GM21447 (cell line): ENCODE data around the gene HMCN2.

ENCODE experiments used
- ATAC-seq: cut with Tn5 transposase; IDR thresholded peaks from one replicate; pipeline ENCODE4 v1.9.1; 2021; ENCODE audit not compliant: unreplicated experiment

The HMCN2 gene

GRCh38 chr9:130360672-130361071 lies 95.1 kb downstream of the HMCN2 start:
- ATAC-seq = no peak

DNA sequence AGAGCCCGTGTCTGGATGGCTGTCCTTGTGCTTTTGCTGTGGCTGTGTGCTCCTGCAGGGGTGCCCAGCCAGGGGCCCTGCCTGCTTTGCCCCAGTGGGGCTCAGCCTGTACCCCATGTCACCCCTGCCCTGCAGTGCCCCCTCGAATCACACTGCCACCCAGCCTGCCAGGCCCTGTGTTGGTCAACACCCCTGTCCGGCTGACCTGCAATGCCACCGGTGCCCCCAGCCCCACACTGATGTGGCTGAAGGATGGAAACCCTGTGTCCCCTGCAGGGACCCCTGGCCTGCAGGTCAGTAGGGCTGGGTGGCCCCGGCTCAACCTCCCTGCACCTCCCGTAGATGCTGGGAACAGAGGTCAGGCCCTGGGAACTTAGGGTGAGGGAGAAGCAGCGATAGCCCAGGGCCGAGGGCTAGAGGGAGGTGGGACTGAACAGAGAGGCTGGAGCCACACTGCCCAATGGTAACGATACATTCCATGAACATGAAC lies 96.4 kb downstream of the HMCN2 start:
- no peak for ATAC-seq

DNA sequence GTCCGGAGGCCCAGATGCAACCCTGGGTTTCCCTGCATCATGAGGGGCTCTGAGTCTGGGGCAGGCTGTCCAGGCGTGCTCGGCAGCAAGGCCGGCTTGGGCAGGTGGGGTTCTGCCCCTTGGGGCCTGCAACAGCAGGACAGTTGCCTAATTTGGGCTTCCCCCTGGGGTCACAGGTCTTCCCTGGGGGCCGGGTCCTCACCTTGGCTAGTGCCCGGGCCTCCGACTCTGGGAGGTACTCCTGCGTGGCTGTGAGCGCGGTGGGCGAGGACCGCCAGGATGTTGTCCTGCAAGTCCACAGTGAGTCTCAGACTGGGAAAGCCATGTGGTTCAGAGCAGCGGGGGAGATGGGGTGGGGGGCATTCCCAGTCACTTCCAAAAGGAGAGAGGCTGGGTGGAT lies 97.1 kb downstream of the HMCN2 start:
- ATAC-seq = no peak

DNA sequence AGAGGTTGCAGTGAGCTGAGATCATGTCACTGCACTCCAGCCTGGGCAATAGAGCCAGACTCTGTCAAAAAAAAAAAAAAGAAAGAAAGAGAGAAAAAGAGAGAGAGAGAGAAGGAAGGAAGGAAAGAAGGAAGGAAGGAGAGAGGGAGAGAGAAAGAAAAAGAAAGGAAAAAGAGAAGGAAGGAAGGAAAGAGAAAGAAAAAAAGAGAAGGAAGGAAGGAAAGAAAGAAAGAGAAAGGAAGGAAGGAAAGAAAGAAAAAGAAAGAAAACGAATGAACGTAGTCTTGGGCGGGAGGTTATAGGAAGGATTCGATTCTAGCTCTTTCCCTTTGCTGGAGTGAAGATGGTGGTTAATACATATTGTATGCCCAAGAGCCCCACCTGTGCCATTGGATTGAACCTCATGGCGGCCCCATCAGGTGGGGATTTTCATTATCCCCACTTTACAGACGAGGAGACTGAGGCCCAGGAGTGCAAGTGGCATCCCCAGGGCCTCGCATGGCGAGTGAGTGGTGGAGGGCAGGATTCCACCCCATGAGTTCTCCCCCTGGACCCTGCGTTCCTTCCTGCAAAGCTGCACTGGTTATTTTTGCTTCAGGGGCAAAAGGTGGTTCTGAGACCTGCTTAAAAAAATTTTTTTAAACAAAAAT lies 98.3 kb downstream of the HMCN2 start:
- ATAC-seq = no peak

- ATAC-seq = no peak
Measured at GRCh38 chr9:130364619-130365322, 99.2 kb downstream of the HMCN2 start.

- ATAC-seq = no peak
Measured at GRCh38 chr9:130365323-130365721, 99.8 kb downstream of the HMCN2 start.

- no peak for ATAC-seq
Measured at GRCh38 chr9:130366072-130366471, 100.5 kb downstream of the HMCN2 start.

DNA sequence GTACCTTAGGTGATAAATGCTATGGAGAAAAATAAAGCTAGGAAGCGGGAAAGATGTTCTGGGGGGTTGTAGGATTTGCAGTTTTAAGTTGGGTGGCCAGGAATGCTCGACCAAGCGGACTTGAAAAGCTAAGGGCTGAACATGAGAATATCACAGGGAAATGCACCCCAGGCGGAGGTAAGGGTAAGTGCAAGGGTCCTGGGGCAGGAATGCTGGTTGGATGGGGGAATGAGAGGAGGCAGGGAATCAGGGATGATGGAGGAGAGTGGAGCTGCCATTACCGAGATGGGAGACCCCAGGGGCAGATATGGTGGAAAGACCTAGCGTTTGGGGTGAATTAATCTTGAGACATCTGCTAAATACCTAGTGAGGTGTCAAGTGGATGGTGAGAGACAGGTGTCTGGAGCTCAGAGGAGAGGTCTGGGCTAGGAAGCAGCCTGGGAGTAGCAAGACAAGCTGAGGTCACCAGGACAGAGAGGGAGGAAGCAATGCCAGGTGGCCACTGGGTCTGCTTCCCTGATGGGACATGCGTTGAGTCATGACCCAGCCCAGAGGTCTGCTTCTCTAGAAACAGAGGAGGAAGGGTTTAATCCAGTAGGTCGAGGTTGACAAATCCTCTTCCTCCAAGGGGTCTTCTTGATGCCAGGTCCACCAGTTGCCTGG lies 101.5 kb downstream of the HMCN2 start:
- no peak for ATAC-seq

DNA sequence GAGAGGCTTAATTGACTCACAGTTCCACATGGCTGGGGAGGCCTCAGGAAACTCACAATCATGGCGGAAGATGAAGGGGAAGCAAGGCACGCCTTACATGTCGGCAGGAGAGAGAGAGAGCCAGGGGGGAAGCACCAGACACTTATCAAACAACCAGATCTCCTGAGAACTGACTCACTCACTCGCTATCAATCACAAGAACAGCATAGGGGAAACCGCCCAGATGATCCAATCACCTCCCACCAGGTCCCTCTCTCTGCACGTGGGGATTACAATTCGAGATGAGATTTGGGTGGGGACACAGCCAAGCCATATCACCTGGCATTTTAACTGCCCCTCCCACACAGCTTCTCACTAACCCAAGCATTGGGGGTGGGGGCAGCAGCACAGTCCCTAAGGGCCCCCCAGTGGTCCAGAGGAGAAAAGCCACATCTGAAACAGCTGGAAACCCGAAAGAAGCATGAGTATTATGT lies 103.1 kb downstream of the HMCN2 start:
- ATAC-seq = no peak

- no peak for ATAC-seq
Measured at GRCh38 chr9:130370226-130370625, 104.7 kb downstream of the HMCN2 start.

DNA sequence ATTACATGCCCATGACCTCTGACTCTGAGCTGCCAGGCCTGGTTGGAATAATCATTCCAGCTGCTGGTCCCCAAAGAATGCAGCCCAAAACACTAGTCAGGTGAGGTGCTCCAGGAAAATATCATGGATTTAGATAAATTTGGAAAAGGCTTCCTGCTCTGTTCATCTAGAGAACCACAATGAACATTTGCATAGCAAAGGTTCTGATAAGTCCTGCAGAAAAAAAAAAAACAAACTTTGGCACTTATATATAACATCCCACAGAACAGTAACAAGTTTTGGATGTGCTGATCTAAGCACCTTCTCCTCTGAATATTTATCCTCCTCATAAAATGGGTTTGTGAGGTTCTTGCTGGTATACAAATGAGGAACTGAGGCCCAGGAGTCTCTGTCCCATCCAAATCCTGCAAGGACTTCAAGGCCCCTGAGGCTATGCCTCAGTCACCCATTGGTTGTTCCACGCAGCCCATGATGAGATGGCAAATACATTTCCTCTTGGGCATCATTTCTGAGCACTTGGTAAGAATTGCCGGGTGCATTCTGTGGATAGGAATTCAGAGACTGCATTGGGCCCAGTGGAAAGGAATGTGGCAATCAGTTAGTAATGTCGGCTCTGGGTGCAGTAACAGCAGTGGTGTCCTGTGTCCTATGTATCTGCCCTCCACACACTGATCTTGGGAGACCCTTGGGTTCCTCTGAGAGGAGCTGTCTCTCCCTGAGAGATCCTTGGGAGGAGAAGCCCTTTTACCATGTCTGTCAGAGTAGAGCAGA lies 105.8 kb downstream of the HMCN2 start:
- ATAC-seq = no peak

- ATAC-seq = no peak
Measured at GRCh38 chr9:130372057-130372456, 106.5 kb downstream of the HMCN2 start.

DNA sequence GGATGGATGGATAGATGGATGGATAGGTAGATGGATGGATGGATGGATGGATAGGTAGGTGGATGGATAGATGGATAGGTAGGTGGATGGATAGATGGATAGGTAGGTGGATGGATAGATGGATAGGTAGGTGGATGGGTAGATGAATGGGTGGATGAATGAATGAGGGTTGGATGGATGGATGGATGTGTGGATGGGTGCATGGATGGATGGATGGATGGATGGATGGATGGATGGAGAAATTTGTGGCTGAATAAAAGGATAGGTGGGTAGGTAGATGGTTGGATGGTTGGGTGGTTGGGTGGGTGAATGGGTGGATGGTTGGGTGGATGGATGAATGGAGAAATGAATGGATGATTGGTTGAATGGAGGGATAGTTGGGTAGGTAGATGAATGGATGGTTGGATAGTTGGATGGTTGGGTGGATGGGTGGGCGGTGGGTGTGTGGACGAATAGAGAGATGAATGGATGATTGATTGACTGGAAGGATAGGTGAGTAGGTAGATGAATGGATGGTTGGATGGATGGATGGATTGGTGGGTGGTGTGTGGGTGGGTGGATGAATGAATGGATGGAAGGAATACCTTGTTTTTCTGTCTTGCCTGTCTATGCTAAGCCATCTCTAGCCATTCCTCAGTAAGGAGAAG lies 108.2 kb downstream of the HMCN2 start:
- ATAC-seq = no peak

GRCh38 chr9:130377612-130378011 lies 112.1 kb downstream of the HMCN2 start:
- ATAC-seq = no peak

- no peak for ATAC-seq
Measured at GRCh38 chr9:130378875-130379648, 113.5 kb downstream of the HMCN2 start.

DNA sequence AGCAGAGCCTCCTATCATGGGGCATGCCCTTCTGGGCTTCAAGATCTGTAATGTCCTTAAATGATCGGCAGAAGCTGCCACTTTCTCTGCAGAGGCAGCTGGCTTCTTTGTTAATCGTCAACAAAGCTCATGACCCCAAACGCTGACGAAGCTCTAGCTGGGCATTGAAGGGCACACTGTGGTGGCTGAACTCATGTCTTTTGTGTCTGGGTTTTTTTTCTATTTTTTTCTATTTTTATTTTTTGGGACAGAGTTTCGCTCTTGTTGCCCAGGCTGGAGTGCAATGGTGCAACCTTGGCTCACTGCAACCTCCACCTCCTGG lies 114.0 kb downstream of the HMCN2 start:
- ATAC-seq = no peak

DNA sequence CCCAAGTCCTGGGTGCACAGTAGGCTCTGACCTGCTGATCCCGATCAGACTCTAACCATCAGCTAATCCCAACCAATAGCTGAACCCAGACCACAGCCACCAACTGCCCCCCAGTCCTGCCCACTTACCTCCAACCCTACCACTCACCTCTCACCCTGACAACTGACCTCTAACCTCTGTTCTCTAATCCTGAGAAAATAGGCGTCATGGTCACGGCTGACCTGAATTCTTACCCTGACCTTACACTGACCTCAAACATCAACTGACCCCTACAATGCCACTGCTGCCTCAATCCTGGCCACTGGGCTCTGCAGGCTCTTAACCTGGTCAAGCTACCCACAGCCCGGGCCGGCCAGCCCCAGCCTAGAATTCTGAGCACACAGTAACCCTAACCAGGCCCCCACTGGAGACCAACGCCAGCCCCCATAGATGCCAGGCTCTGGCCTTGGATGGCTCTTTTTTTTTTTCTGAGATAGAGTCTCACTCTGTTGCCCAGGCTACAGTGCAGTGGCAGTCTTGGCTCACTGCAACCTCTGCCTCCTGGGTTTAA lies 115.4 kb downstream of the HMCN2 start:
- ATAC-seq = no peak

DNA sequence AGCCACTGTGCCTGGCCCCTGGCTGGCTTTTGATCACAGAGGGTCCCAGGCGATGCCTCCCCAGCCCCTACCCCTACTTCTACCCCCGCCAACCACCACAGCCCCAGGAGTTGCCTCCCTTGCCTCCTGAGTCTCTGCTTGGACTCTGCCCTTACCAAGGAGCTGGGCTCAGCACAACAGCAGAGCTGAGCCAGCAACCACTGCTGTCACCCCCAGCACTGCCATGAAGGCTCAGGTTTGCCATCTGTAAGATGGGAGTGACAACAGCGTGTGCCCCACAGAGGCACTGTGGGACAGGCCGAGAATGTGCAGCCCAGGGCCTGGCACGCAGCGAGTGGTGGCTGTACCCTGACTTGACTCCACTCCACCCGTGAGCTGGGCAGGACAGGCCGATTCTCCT lies 116.1 kb downstream of the HMCN2 start:
- no peak for ATAC-seq

DNA sequence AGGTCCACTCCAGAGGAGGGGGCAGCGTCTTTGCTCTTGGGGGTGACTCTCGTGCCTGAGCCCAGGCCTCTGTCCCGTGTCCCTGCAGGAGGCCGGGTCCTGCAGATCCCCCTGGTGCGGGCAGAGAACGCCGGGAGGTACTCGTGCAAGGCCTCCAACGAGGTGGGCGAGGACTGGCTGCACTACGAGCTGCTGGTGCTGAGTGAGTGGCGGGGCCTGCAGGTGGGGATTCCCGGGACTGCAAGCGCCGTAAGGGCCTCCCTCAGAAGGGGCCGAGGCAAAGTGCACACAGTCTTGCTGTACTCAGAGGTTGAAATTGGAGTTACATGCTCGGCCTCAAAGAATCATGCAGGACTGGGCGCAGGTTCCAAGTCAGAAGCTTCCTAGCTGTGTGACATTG lies 116.5 kb downstream of the HMCN2 start:
- ATAC-seq = no peak
